HepG2 (cell line): Measurements from ENCODE around the gene AHCYL1. TPM values are rescaled to one million over a fixed set of nuclear protein-coding genes. Genes with fewer than 3 reads are reported as not detected.
A peak's percentile ranks its signal among the peaks of the same experiment; 100 is the strongest.

ENCODE experiments used
- ADNP ChIP-seq: sonication (generic); formaldehyde crosslinking; IDR thresholded peaks from 2 replicates; pipeline ENCODE4 v1.4.0; 2020; ENCODE audit warnings: missing genetic modification reagents
- GPBP1L1 ChIP-seq: sonication (generic); formaldehyde crosslinking; IDR thresholded peaks from 2 replicates; pipeline ENCODE4 v1.5.0; 2020; ENCODE audit warnings: mild to moderate bottlenecking, missing genetic modification reagents
- ISL2 ChIP-seq: sonication (generic); formaldehyde crosslinking; IDR thresholded peaks from 2 replicates; pipeline ENCODE4 v1.5.0; 2020; ENCODE audit warnings: missing genetic modification reagents
- KIAA2018 ChIP-seq: sonication (generic); formaldehyde crosslinking; IDR thresholded peaks from 2 replicates; pipeline ENCODE4 v1.5.0; 2020; ENCODE audit warnings: mild to moderate bottlenecking, missing genetic modification reagents, borderline replicate concordance
- KLF16 ChIP-seq, 2 experiments: sonication (generic) in 1 of 2; formaldehyde crosslinking in 1 of 2; IDR thresholded peaks; 2 replicates each; pipeline versions ENCODE4 v1.6.1 to v1.8.0; 2016 to 2023; ENCODE audit warnings: missing genetic modification reagents in 2 of 2, missing compliant biosample characterization in 1 of 2
- MIXL1 ChIP-seq: IDR thresholded peaks from 2 replicates; pipeline ENCODE4 v1.6.1; 2016
- RARA ChIP-seq: IDR thresholded peaks from 2 replicates; pipeline ENCODE4 v1.6.1; 2016; ENCODE audit warnings: missing genetic modification reagents, missing compliant biosample characterization
- SKI ChIP-seq: fragments of 450-650 bp; IDR thresholded peaks from one replicate; pipeline ENCODE4 v1.6.1; 2018; ENCODE audit warnings: mild to moderate bottlenecking; ENCODE audit not compliant: partially characterized antibody
- SMAD1 ChIP-seq: sonication (generic); formaldehyde crosslinking; IDR thresholded peaks from 2 replicates; pipeline ENCODE4 v1.4.0; 2020; ENCODE audit warnings: missing genetic modification reagents, low read depth, mild to moderate bottlenecking, borderline replicate concordance
- SOX5 ChIP-seq: IDR thresholded peaks from 2 replicates; pipeline ENCODE4 v1.6.1; 2016; ENCODE audit warnings: borderline replicate concordance
- TRIM22 ChIP-seq: fragments of 450-650 bp; IDR thresholded peaks from 2 replicates; pipeline ENCODE4 v1.6.1; 2017
- U2AF2 ChIP-seq: fragments of 200-400 bp; formaldehyde crosslinking; IDR thresholded peaks from 2 replicates; pipeline ENCODE4 v1.6.1; 2017; ENCODE audit warnings: low read depth, mild to moderate bottlenecking, low read length
- ZFP62 ChIP-seq: sonication (generic); formaldehyde crosslinking; IDR thresholded peaks from 2 replicates; pipeline ENCODE4 v1.4.0; 2020; ENCODE audit warnings: missing genetic modification reagents
- ZNF18 ChIP-seq: sonication (generic); formaldehyde crosslinking; IDR thresholded peaks from 2 replicates; pipeline ENCODE4 v1.8.0; 2022; ENCODE audit warnings: mild to moderate bottlenecking, missing genetic modification reagents; ENCODE audit not compliant: insufficient replicate concordance
- ZNF326 ChIP-seq: sonication (generic); formaldehyde crosslinking; IDR thresholded peaks from 2 replicates; pipeline ENCODE4 v1.4.0; 2020; ENCODE audit warnings: missing genetic modification reagents, borderline replicate concordance
- ZNF652 ChIP-seq: IDR thresholded peaks from 2 replicates; pipeline ENCODE4 v1.6.1; 2016; ENCODE audit warnings: low read depth, borderline replicate concordance
- ZNF747 ChIP-seq: sonication (generic); formaldehyde crosslinking; IDR thresholded peaks from 2 replicates; pipeline ENCODE4 v1.8.1; 2023; ENCODE audit warnings: missing genetic modification reagents, mild to moderate bottlenecking, borderline replicate concordance
- ZNF749 ChIP-seq: sonication (generic); formaldehyde crosslinking; IDR thresholded peaks from 2 replicates; pipeline ENCODE4 v1.8.0; 2022; ENCODE audit warnings: mild to moderate bottlenecking, missing genetic modification reagents, moderate library complexity, borderline replicate concordance
- polyA plus RNA-seq, 8 experiments: library from polyadenylated mRNA; depleted of rRNA in 3 of 8; stranded (reverse) in 7 of 8; unstranded in 1 of 8; fragments of >200 nt; fragmentation: Illumina TruSeq in 4 of 8; extraction: Trizol in 4 of 8; gene quantifications; 2 replicates each; pipeline versions ENCODE4 v1.2.1 to v1.2.3, GENCODE V29; 2011 to 2016; ENCODE audit warnings: low read depth in 4 of 8, missing spikeins in 1 of 8, mixed read lengths in 1 of 8; ENCODE audit not compliant: insufficient read depth in 1 of 8
- total RNA-seq, 5 experiments: library from RNA; depleted of rRNA; stranded (reverse); fragments of >200 nt; fragmentation: Illumina TruSeq; extraction: Trizol; gene quantifications; 2 replicates each; pipeline ENCODE4 v1.2.3, GENCODE V29; 2016; ENCODE audit warnings: low read depth in 1 of 5

Gene AHCYL1
- total and polyA plus RNA-seq, 2 of the 13 experiments (the other 11 are each of a cell fraction or from before 2014, with no cell fraction given), result 40.9 to 76.3 TPM

- TF ChIP-seq KIAA2018 (CRISPR knock-in tag) (no peak), GPBP1L1 (CRISPR knock-in tag) (no peak), ZNF749 (CRISPR knock-in tag) (no peak), ZNF326 (CRISPR knock-in tag) (no peak), ZNF652 (no peak), ZFP62 (CRISPR knock-in tag) (no peak), ADNP (CRISPR knock-in tag) (no peak), U2AF2 (no peak), ZNF18 (CRISPR knock-in tag) (no peak), TRIM22 (no peak), KLF16 (CRISPR knock-in tag; IDR thresholded peaks at IDR 0.05) (peak in 1 of 2 experiments; percentile 57; a peak in 1 of 4 replicates), SOX5 (peak; percentile 91), RARA (CRISPR knock-in tag) (peak; percentile 58), ISL2 (peak; percentile 90; the same call in 1 of the 2 replicates), ZNF747 (CRISPR knock-in tag) (no peak), SMAD1 (CRISPR knock-in tag) (no peak), MIXL1 (CRISPR knock-in tag) (peak; percentile 63; the same call in 1 of the 2 replicates), SKI (no peak)
Measured at GRCh38 chr1:109948285-109948630, 36.3 kb upstream of the AHCYL1 start (continued).
